Erythroblast (primary cell): ENCODE results near the gene TPPP.
"Not testable (repeated sequence)": the region's sequence is repeated elsewhere in the genome, so short reads cannot be mapped to it uniquely, and the experiment has no call there.

ENCODE experiments used
- DNase-seq, 2 experiments: peaks; one replicate each; lab custom pipeline; 2025; lab: John Stamatoyannopoulos, UW
- GATA1 ChIP-seq: IDR thresholded peaks from 2 replicates; pipeline ENCODE4 v1.6.1; 2011; ENCODE audit warnings: low read depth, mild to moderate bottlenecking, control low read depth, low read length, moderate library complexity
- POLR2A ChIP-seq: IDR thresholded peaks from 2 replicates; pipeline ENCODE4 v1.6.1; 2011; ENCODE audit warnings: mild to moderate bottlenecking, low read length

The TPPP gene

GRCh38 chr5:678521-678920 is 14.6 kb downstream of the TPPP start:
- DNase-seq, result not testable (repeated sequence)

- no peak for DNase-seq
- no peak for TF ChIP-seq GATA1
- no peak for TF ChIP-seq POLR2A
Observed at GRCh38 chr5:677131-678101, 15.7 kb downstream of the TPPP start.

- DNase-seq, result no peak
- TF ChIP-seq POLR2A, result no peak
- no peak for TF ChIP-seq GATA1
Observed at GRCh38 chr5:676699-677076, 16.5 kb downstream of the TPPP start.

GRCh38 chr5:675871-676698 is 17.1 kb downstream of the TPPP start:
- DNase-seq, result no peak
- TF ChIP-seq POLR2A (no peak), GATA1 (no peak)

GRCh38 chr5:675111-675870 is 17.9 kb downstream of the TPPP start:
- no peak for DNase-seq

GRCh38 chr5:674630-675011 is 18.5 kb downstream of the TPPP start:
- no peak for TF ChIP-seq GATA1
- no peak for TF ChIP-seq POLR2A
- no peak for DNase-seq

More at GRCh38 chr5:675111-675870, 17.9 kb downstream of the TPPP start:
- TF ChIP-seq GATA1, result no peak
- TF ChIP-seq POLR2A, result peak; percentile 11

GRCh38 chr5:673831-674629 is 19.1 kb downstream of the TPPP start:
- TF ChIP-seq GATA1 (no peak), POLR2A (no peak)
- DNase-seq, result no peak

GRCh38 chr5:673161-673830 is 19.9 kb downstream of the TPPP start:
- TF ChIP-seq GATA1 (no peak), POLR2A (no peak)

GRCh38 chr5:672329-673160 is 20.6 kb downstream of the TPPP start:
- DNase-seq, result peak; percentile 50 to 71
- no peak for TF ChIP-seq GATA1
- TF ChIP-seq POLR2A, result no peak

More at GRCh38 chr5:673161-673830, 19.9 kb downstream of the TPPP start:
- DNase-seq, result no peak

- DNase-seq, result peak; percentile 57 to 65
- no peak for TF ChIP-seq POLR2A
Observed at GRCh38 chr5:671459-672328, 21.5 kb downstream of the TPPP start.
